HCT116 (cell line): ENCODE results near the gene NIBAN1.

Experiments
- CEBPB ChIP-seq: IDR thresholded peaks from 2 replicates; pipeline ENCODE4 v1.6.1; 2012; ENCODE audit warnings: low read depth
- CTCF ChIP-seq, 3 experiments: fragments of 200-600 bp in 1 of 3; sonication (generic) in 1 of 3; IDR thresholded peaks in 2 of 3; conservative IDR thresholded peaks in 1 of 3; 2 replicates each; pipeline ENCODE4 v1.5.1; 2012 to 2017; ENCODE audit warnings: low read depth in 2 of 3, low read length in 2 of 3, antibody characterized with exemption in 1 of 3, borderline replicate concordance in 1 of 3, control low read depth in 1 of 3, mild to moderate bottlenecking in 1 of 3, mixed read lengths in 1 of 3, mixed run types in 1 of 3, moderate library complexity in 1 of 3; ENCODE audit not compliant: insufficient read depth in 1 of 3
- POLR2A ChIP-seq: IDR thresholded peaks from 2 replicates; pipeline ENCODE4 v1.7.0; 2011; ENCODE audit warnings: borderline replicate concordance; ENCODE audit not compliant: insufficient read depth, insufficient read length; ENCODE audit errors: extremely low read depth

DNA sequence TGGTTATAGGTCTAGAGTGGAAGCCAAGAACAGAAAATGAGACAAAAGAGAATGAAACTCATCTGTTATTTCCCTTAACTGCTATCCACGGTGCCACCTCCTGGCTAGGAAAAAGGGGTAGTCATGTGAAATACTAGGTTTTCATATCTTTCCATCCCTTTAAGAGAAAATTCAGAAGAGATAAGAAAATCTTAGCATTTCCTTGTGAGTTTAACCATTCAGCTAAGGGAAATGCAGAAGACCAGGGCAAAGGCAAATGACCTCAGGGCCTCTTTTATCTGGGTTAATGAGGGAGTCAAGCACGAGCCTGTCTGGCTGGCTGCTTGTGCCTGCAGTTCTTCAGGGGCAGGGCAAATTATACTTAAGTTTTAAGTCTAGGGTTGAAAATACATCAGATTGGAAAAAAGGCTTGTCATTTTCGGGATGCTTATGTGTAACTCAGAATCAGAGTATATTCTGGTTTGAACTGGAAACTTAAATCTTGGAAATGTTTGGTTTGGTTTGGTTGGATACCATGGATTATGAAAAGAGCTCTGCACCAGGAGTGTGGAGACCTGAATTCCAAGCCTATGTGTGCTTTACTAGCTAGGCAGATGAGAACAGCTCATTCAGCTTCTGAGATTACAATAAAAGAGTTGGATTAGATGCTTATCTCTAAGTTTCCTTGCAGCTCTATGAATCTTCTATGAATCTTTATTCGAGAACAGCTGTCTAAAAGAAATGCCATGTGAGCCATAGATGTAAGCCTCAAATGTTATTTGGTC lies 19.9 kb downstream of the NIBAN1 start:
- TF ChIP-seq CEBPB (no peak), CTCF (IDR thresholded peaks at IDR 0.05 in 2 of 3, conservative IDR thresholded peaks at IDR 0.05 in 1 of 3; ENCODE audit: borderline replicate concordance in 1 of 3, insufficient read depth in 1 of 3, low read depth in 2 of 3, low read length in 2 of 3) (no peak), POLR2A (no peak)
